GM12873 (cell line): Measurements from ENCODE around the gene ALDH4A1.

Source experiments
- TF ChIP-seq, protein P1 (sequence below): IDR thresholded peaks from 2 replicates; pipeline ENCODE4 v1.5.1; 2012; ENCODE audit warnings: low read depth, mild to moderate bottlenecking, moderate library complexity, low read length, control low read depth; ENCODE audit not compliant: insufficient read depth; ENCODE audit errors: missing control alignments

Gene ALDH4A1

DNA sequence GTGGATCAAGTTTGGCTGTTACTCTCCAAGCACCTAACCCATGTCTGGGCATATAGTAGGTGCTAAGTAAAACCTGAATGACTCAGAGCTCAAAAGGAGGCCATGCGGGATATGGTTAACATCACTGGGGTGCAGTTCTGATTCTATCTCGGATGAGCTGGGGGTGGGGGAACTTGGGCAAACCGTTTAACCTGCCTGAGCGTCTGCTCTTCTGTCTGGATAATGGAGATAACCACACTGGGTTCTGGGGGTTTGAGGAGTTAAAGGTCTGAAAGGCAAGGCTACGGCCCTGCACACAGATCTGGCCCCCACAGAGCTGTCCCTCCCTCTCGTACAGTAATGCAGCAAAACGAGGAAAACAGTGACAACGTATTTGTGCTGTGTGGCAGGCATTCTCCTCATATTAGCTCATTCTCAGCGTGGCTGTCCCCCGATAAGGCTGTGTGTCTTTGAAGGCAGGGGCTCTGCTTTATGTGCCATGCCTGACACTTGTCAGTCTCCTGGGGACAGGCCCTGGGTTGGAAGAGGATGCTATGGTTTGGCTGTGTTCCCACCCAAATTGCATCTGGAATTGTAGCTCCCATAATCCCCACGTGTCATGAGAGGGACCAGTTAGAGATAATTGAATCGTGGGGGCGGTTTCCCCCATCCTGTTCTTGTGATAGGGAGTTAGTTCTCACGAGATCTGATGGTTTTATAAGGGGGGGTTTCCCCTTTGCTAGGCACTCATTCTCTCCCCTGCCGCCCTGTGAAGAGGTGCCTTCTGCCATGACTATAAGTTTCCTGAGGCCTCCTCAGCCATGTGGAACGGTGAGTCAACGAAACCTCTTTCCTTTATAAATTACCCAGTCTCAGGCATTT lies 6.8 kb upstream of the ALDH4A1 start:
- TF ChIP-seq, protein P1, sequence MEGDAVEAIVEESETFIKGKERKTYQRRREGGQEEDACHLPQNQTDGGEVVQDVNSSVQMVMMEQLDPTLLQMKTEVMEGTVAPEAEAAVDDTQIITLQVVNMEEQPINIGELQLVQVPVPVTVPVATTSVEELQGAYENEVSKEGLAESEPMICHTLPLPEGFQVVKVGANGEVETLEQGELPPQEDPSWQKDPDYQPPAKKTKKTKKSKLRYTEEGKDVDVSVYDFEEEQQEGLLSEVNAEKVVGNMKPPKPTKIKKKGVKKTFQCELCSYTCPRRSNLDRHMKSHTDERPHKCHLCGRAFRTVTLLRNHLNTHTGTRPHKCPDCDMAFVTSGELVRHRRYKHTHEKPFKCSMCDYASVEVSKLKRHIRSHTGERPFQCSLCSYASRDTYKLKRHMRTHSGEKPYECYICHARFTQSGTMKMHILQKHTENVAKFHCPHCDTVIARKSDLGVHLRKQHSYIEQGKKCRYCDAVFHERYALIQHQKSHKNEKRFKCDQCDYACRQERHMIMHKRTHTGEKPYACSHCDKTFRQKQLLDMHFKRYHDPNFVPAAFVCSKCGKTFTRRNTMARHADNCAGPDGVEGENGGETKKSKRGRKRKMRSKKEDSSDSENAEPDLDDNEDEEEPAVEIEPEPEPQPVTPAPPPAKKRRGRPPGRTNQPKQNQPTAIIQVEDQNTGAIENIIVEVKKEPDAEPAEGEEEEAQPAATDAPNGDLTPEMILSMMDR = no peak

DNA sequence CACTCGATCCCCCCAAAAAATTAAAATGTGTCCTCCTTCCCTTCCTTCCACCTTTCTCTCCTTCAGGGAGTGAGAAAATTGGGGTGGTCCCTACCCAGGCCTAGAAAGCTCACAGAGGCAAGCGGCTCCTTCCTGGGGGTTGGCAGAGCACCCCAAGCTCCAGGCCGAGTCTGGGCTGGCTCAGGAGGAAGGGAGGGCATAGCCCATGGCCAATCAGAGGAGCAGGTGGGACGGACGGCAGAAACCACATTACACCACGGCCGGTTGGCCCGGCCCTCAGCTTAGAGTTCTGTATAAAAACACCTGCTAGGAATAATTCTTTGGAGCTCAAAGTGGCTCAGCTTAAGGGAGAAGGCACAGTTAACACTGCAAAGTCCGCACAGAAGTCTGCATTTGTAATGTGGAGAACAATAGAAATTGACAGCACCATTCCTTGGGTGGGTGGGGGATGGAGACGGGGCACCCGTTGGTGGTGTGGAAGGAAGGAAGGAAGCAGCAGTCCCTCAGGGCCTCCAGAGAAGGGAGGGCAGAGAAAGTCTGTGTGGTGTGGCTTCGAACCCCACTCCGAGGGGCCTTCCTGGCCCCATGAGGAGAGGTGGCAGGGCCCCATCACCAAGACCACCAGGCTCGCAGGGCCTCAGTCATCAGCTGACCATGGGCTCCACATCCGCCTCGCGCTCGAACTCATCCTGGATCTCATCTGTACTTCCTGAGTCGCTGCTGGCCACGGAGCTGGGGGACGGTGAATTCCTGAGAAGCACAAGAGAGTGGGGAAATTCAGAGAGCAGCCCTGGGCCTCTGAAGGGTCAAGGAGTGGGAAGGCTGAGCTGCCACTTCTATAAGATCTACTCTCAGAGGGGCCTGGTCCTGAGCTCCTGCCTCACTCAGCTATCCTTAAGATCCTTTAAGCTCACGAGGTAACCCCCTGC lies 5.8 kb upstream of the ALDH4A1 start:
- TF ChIP-seq, protein P1 = no peak

DNA sequence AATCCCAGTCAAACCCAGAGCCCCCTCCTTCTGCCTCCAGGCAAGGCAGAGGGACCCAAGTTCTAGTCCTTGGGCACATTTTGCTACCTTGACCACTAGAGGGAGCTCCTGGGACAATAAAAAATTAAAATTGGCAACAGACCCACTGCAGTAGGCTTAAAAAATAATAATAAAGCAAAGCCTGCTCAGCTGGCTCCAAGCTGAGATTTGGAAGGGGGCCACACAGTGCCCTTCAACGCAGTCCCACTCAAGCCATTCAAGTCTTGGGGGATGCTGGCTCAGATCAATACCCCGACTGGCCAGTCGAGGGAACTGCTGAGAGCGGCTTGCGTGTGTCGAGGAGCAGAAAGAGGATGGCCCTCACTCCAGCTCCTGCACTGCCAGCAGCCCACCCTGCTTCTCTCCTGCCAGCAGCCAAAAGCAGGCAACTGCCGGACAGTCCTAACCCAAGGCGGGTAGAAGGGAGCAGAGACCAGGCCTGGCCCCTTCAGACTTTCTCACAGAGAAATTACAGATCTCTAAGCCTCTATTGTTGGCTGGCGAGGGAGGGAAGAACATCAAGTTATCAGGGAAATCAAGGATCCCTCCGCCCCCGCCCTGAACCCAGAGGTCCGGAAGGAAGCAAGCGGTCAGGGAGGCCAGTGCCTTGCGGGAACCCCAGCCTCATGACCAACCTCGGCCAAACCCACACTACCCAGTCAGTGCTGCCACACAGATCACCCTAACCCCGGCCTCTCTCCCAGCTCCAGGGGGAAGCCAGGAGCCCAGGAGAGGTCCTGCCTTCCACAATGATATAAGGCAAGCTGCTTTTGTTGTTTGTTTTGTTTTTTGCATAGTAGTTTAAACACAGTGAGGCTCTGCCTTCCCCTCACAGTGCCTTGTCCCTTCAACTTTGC lies 4.9 kb upstream of the ALDH4A1 start:
- TF ChIP-seq, protein P1 = peak; percentile 72

DNA sequence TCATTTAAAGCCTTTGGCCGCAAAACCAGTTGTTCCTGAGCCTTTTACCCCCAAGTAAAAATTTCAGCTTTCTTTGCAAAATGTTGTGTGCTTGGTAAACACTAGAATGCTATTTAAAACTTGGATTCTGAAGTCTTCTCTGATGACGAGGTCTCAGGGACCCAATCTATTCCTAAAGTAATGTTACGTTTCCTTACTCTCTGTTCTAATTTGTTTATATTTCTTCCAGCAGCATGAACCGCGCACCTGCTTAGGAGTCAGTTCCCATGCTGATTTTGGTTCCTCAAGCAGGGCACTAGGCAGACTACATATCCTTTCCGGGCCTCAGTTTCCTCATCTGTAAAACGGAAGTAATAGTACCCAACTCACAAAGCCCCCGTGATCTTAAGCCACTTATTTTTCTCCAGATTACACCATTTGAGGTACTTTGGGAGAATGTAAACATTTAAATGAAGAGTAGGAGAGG lies 969 bp upstream of the ALDH4A1 start:
- TF ChIP-seq, protein P1 = no peak

DNA sequence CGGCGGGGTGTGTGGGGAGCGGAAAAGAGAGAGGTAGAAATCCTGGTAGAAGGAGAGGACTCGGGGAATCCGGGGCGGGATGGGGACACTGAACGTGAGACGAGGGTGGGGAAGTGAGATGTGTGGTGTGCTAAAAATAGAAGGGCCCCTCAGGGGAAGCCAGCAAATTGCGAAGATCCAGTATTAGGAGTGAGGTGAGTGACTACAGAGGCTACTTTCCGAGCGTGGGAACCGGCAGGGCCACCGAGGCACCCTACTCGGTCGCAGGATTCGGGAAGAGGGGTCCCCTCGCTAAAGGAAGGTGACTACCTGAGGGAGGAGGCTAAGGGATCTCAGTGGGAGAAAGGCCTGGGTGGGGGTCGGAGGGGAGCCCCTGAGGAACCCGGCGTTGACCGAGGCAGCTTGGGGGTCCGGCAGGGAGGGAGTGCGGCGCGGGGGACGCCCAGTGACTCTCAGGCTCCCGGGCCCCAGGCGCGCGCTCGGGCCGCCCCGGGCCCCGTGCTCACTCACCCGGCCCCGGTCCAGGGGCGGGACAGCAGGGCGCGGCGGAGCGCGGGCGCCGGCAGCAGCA lies 318 bp downstream of the ALDH4A1 start:
- TF ChIP-seq, protein P1 = no peak

DNA sequence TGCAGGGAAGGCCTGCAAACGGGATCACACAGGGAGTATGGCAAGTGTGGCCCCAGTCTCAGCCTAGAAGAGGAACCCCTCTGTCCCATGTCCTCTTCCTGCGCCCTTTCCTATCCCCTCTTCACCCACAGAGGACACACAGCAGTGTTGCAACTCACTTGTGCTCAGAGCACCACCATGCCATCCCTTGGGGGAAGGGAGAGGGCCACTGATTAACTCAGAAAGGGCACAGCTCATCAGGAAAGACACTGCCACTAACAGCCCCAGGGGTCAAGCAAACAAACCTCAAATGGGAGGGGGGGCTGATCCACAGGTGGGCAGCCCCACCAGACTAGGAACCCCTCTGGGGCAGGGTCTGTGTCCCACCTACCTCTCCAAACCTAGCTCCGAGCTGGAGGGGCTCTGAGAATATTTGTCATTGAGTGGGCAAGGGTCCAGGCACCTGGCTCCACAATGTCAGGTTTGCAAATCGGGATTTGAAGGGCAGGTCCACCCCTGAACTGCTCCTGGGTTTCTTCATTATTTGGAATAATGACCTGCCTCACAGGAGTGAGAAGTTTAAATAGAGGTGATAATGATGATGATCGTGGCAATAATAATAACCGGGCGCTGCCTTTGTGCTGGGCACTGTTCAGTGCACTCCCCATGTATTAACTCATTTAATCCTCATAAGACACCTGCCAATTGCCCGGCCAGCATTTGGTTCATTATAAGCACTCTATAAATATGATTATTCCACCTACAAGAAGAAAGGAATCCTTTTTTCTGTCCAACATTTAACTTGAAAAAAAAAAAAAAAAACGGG lies 1.0 kb downstream of the ALDH4A1 start:
- TF ChIP-seq, protein P1 = no peak
